GM18517 (cell line): Measurements from ENCODE around the gene ECM2.

Experiments used
- ATAC-seq: cut with Tn5 transposase; IDR thresholded peaks from one replicate; pipeline ENCODE4 v1.9.1; 2021; ENCODE audit warnings: mild to moderate bottlenecking, moderate library complexity; ENCODE audit not compliant: unreplicated experiment

The ECM2 gene

DNA sequence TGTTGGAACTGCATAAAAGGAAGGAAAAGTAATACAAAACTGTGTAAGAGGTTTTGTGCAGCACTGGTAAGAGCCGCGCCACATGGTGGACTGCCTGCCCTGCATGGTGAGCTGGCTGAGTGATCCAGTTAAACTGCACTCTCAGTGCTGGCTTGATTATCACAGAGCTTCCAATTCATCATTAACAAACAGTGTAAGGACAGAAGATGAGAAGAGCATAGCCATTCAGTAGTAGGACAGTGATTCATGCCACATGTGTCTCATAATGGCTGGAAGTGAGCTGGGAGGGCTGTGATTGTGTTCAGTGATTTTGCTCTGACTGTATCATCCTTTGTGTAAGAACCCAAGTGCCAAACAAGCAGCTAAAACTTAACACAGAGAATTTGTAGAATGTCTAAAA, 67.6 kb downstream of the ECM2 start:
- ATAC-seq, result no peak

DNA sequence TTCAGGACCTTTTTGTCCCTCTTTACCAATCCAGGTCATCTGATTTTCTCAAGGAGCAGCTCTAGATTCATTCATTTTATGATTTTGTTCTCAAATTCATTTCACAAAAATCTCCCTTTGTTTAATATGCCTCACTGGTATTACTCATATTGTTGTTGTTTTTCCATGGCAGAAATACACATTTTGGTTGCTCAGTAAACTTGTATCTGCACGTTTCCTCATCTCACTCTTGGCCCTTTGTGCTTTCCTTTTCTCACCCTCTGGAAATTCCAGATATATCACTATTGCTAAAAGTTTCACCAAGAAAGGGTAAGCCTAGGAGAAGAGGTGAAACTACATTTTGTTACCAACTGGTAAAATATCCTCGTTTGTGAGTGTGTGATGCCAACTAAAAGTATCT, 68.3 kb downstream of the ECM2 start:
- no peak for ATAC-seq

DNA sequence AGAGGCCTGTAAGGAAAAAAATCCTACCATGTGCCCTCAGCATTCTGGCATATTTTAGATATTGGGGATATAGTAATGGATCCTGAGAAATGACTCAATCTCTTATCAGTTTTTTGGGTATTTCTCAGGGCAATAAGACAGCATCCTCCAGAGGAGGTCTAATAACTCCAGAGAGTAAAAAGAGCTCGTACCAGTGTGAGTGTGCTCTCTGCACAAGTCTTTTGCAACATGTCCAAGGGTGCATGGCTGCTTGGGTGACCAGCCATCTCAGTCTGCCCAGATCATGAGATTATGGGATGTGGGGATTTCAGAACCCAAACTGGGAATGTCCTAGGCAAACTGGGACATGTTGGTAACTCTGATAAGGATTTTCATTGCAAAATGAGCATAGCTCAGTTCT, 68.7 kb downstream of the ECM2 start:
- no peak for ATAC-seq

DNA sequence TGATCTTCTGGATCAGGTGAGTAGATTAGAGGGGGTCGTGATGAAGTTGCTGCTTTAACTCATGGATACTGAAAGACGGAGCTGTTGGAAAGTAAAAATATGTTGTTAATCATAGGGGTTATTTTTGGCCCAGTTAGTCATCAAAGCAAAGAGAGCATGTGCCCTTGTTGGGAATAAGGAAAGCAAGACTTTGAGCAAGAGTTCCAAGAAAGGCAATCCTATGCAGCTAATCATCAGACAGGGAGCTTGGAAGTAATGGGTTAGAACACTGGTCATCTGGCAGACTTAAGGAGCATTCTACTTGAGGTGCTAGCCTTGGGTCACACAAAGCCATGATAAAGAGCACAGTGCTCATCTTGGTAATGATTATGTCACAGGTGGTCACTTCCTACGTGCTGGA, 71.8 kb downstream of the ECM2 start:
- ATAC-seq, result no peak

DNA sequence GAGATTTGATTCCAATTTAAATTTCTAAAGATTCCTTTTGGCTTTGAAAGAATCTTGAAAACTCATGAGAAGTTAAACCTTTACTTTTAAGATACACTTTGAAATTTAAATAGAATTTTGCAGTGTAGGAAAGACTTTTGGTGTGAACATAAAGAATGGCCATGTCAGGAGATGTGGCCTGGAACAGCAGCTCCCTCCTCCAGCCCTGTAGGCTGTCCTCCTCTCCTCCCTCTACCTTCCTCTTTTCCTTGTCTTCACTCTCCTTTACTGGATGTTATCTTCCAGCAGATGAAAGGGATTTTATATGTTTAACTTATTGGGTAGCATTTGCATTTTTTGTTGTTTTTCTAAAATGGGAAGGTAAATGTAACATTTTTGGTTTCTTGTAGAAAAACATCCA, 72.4 kb downstream of the ECM2 start:
- no peak for ATAC-seq

- no peak for ATAC-seq
These were observed 78.2 kb downstream of the ECM2 start for GRCh38 chr9:92457576-92457975.

DNA sequence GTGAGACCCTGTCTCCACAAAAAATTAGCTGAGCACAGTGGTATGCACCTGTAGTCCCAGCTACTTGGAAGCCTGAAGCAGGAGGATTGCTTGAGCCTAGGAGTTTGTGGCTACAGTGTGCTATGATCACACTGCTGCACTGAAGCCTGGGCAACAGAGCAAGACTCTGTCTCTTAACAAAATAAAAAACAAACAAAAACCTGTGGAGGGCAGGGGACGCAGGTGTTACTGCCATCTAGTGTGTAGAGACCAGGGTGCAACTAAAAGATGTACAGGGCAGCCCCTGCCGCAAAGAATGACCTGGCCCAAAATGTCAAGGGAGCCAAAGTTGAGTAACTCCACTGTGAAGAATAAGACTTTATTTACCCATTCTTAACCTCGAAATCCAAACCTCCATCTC, 80.6 kb downstream of the ECM2 start:
- ATAC-seq, result no peak

GRCh38 chr9:92446536-92446935, 89.3 kb downstream of the ECM2 start:
- ATAC-seq, result no peak
